ENCODE measurements around the gene CDH23. TPM values are rescaled to one million over a fixed set of nuclear protein-coding genes. Genes with fewer than 3 reads are reported as not detected.

Gene CDH23
- total and polyA plus RNA-seq, 2 donors (not counting 1 experiment from before 2014, with no cell fraction given) = 0.01 to 0.17 TPM

DNA sequence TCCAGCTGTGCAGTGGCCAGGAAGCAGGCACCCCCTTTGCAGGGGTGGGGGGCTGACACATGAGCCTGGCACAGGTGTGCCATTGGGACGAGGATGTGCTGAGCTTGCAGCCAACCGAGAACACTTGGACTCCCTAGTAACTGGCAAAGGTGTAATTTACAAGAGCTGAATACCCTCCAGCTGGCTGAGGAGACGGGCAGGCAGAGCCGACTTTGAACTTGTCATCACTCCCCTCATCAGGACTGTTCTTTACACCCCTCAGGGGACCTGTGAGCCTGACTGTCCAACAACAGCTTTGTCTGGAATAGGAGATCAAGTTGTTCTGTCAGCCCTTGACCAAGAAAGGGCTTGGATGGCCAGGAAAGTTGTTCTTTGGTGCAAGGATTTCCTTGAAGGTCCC, 61.2 kb downstream of the CDH23 start:
- Histone ChIP-seq H3K27me3 (ENCODE audit: control insufficient read depth, insufficient read depth, low read length) (no peaks in the 10 kb centered on the region), H3K4me3 (replicated peaks in 1 of 4; ENCODE audit: control extremely low read depth in 1 of 4, insufficient read depth in 1 of 4, low read depth in 3 of 4, low read length in 4 of 4) (no peak overlapping the region), H2AFZ (ENCODE audit: low read length) (no peak overlapping the region), H3K9ac (ENCODE audit: insufficient read depth, low read length) (no peak overlapping the region), H3K27ac (ENCODE audit: insufficient read depth, low read length) (no peak overlapping the region), H3K4me2 (ENCODE audit: extremely low read depth, insufficient read depth, low read length) (no peak overlapping the region), H3K79me2 (ENCODE audit: control insufficient read depth, insufficient read depth, low read length) (no peaks in the 10 kb centered on the region), H3K36me3 (ENCODE audit: control insufficient read depth, insufficient read depth, low read length) (no peaks in the 10 kb centered on the region), H3K9me3 (ENCODE audit: control insufficient read depth, insufficient read depth, low read depth, low read length) (no peaks in the 10 kb centered on the region), H4K20me1 (ENCODE audit: control insufficient read depth, extremely low read depth, insufficient read depth, low read length) (no peaks in the 10 kb centered on the region), H3K4me1 (ENCODE audit: control insufficient read depth, extremely low read depth, insufficient read depth, low read length) (no peaks in the 10 kb centered on the region)
- no peak for DNase-seq (ENCODE audit: low read depth in 2 of 2)
- no peak for TF ChIP-seq EZH2 (IDR thresholded peaks at IDR 0.05; ENCODE audit: low read length, missing control alignments)
- TF ChIP-seq, protein P1, sequence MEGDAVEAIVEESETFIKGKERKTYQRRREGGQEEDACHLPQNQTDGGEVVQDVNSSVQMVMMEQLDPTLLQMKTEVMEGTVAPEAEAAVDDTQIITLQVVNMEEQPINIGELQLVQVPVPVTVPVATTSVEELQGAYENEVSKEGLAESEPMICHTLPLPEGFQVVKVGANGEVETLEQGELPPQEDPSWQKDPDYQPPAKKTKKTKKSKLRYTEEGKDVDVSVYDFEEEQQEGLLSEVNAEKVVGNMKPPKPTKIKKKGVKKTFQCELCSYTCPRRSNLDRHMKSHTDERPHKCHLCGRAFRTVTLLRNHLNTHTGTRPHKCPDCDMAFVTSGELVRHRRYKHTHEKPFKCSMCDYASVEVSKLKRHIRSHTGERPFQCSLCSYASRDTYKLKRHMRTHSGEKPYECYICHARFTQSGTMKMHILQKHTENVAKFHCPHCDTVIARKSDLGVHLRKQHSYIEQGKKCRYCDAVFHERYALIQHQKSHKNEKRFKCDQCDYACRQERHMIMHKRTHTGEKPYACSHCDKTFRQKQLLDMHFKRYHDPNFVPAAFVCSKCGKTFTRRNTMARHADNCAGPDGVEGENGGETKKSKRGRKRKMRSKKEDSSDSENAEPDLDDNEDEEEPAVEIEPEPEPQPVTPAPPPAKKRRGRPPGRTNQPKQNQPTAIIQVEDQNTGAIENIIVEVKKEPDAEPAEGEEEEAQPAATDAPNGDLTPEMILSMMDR (conservative IDR thresholded peaks at IDR 0.05 in 1 of 2, IDR thresholded peaks at IDR 0.05 in 1 of 2; ENCODE audit: low read depth in 1 of 2, low read length in 2 of 2) = no peak

DNA sequence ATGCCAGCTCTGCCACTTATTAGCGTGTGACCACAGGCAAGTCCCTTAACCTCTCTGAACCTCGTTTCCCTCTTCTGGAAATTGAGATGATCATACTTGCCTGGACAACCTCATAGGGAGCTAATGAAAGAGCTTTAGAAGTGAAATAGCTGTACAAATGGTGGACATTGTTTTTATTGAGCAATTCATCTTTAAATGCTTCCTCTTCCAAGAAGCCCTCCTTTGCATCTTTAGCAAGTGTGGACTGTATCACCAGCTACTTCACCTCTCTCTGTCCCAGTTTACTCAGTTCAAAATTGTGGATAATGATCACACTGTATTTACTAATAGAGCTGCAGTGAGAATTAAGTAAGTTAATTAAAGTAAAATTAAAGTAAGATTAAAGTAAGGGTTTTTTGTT, 61.7 kb downstream of the CDH23 start:
- Histone ChIP-seq H3K36me3 (ENCODE audit: control insufficient read depth, insufficient read depth, low read length) (no peaks in the 10 kb centered on the region), H3K27ac (ENCODE audit: insufficient read depth, low read length) (no peak overlapping the region), H3K9me3 (ENCODE audit: control insufficient read depth, insufficient read depth, low read depth, low read length) (no peaks in the 10 kb centered on the region), H3K4me1 (ENCODE audit: control insufficient read depth, extremely low read depth, insufficient read depth, low read length) (no peaks in the 10 kb centered on the region), H3K27me3 (ENCODE audit: control insufficient read depth, insufficient read depth, low read length) (no peaks in the 10 kb centered on the region), H3K9ac (ENCODE audit: insufficient read depth, low read length) (no peak overlapping the region), H3K4me3 (replicated peaks in 1 of 4; ENCODE audit: control extremely low read depth in 1 of 4, insufficient read depth in 1 of 4, low read depth in 3 of 4, low read length in 4 of 4) (no peak overlapping the region), H3K79me2 (ENCODE audit: control insufficient read depth, insufficient read depth, low read length) (no peaks in the 10 kb centered on the region), H2AFZ (ENCODE audit: low read length) (no peak overlapping the region), H3K4me2 (ENCODE audit: extremely low read depth, insufficient read depth, low read length) (no peak overlapping the region), H4K20me1 (ENCODE audit: control insufficient read depth, extremely low read depth, insufficient read depth, low read length) (no peaks in the 10 kb centered on the region)
- no peak for DNase-seq (ENCODE audit: low read depth in 2 of 2)
- TF ChIP-seq EZH2 (IDR thresholded peaks at IDR 0.05; ENCODE audit: low read length, missing control alignments) = no peak
- TF ChIP-seq, protein P1 (conservative IDR thresholded peaks at IDR 0.05 in 1 of 2, IDR thresholded peaks at IDR 0.05 in 1 of 2; ENCODE audit: low read depth in 1 of 2, low read length in 2 of 2) = no peak

DNA sequence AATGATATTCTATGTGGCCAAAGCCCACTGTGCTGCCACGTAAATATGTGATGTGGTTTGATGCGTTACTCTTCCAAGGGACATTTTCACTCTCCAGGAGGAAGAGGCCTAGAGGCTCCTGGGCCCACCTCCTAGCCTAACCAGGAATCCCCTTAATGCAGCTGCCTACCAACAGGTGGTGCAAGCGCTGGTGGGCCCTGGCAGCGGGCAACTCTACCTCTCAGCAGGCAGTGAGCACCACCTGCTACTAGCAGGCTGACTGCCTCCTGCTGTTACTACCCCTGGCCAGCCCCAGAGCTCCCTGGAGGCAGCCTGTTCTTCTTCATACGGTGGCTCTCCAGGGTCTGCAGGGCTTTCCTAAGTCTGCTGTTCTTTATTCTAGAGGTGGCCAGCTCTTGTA, 62.8 kb downstream of the CDH23 start:
- Histone ChIP-seq H3K9ac (ENCODE audit: insufficient read depth, low read length) (no peak overlapping the region), H3K36me3 (ENCODE audit: control insufficient read depth, insufficient read depth, low read length) (no peaks in the 10 kb centered on the region), H3K27ac (ENCODE audit: insufficient read depth, low read length) (no peak overlapping the region), H2AFZ (ENCODE audit: low read length) (no peak overlapping the region), H3K4me1 (ENCODE audit: control insufficient read depth, extremely low read depth, insufficient read depth, low read length) (no peaks in the 10 kb centered on the region), H3K27me3 (ENCODE audit: control insufficient read depth, insufficient read depth, low read length) (no peaks in the 10 kb centered on the region), H3K4me3 (replicated peaks in 1 of 4; ENCODE audit: control extremely low read depth in 1 of 4, insufficient read depth in 1 of 4, low read depth in 3 of 4, low read length in 4 of 4) (no peak overlapping the region), H3K79me2 (ENCODE audit: control insufficient read depth, insufficient read depth, low read length) (no peaks in the 10 kb centered on the region), H3K4me2 (ENCODE audit: extremely low read depth, insufficient read depth, low read length) (no peak overlapping the region), H4K20me1 (ENCODE audit: control insufficient read depth, extremely low read depth, insufficient read depth, low read length) (no peaks in the 10 kb centered on the region), H3K9me3 (ENCODE audit: control insufficient read depth, insufficient read depth, low read depth, low read length) (no peaks in the 10 kb centered on the region)
- DNase-seq (ENCODE audit: low read depth in 2 of 2) = no peak
- TF ChIP-seq EZH2 (IDR thresholded peaks at IDR 0.05; ENCODE audit: low read length, missing control alignments) = no peak
- TF ChIP-seq, protein P1 (conservative IDR thresholded peaks at IDR 0.05 in 1 of 2, IDR thresholded peaks at IDR 0.05 in 1 of 2; ENCODE audit: low read depth in 1 of 2, low read length in 2 of 2) = no peak

Data from fibroblast of lung (primary cell).